HG02885 (cell line): ENCODE data around the gene SGTA.
"Not testable (repeated sequence)": the region's sequence is repeated elsewhere in the genome, so short reads cannot be mapped to it uniquely, and the experiment has no call there.

Experiments used
- ATAC-seq: cut with Tn5 transposase; IDR thresholded peaks from one replicate; pipeline ENCODE4 v1.9.1; 2021; ENCODE audit warnings: mild to moderate bottlenecking; ENCODE audit not compliant: unreplicated experiment, poor library complexity

Gene SGTA

GRCh38 chr19:2716722-2717637 is 66.1 kb downstream of the SGTA start:
- no peak for ATAC-seq

GRCh38 chr19:2716275-2716650 is 66.8 kb downstream of the SGTA start:
- no peak for ATAC-seq

GRCh38 chr19:2715470-2716274 is 67.4 kb downstream of the SGTA start:
- ATAC-seq: no peak

- ATAC-seq: no peak
Measured at GRCh38 chr19:2714531-2715269, 68.4 kb downstream of the SGTA start.

GRCh38 chr19:2714102-2714501 is 69.0 kb downstream of the SGTA start:
- ATAC-seq: not testable (repeated sequence)

- not testable (repeated sequence) for ATAC-seq
Measured at GRCh38 chr19:2713170-2713569, 69.9 kb downstream of the SGTA start.

GRCh38 chr19:2711875-2712205 is 71.2 kb downstream of the SGTA start:
- ATAC-seq: no peak

- ATAC-seq: no peak
Measured at GRCh38 chr19:2711172-2711874, 71.8 kb downstream of the SGTA start.

- ATAC-seq: no peak
Measured at GRCh38 chr19:2706251-2706650, 76.8 kb downstream of the SGTA start.
